ENCODE results near the gene PRPSAP2. TPM values are rescaled to one million over a fixed set of nuclear protein-coding genes. Genes with fewer than 3 reads are reported as not detected.

The PRPSAP2 gene
- polyA plus RNA-seq, 1 donor from 2014 or later = 358 TPM

GRCh38 chr17:18964018-18964351 lies 106.1 kb downstream of the PRPSAP2 start:
- no peaks in the 10 kb centered on the region for H3K9me2 ChIP-seq (ENCODE audit: insufficient read depth, low read length)
- no peak overlapping the region for H3K4me2 ChIP-seq (ENCODE audit: low read length)
- no peak for TF ChIP-seq CTCF (IDR thresholded peaks at IDR 0.05; ENCODE audit: poor library complexity, severe bottlenecking)
- TF ChIP-seq EP300 (conservative IDR thresholded peaks at IDR 0.05; ENCODE audit: poor library complexity, severe bottlenecking) = no peak
- TF ChIP-seq MXI1 (conservative IDR thresholded peaks at IDR 0.05; ENCODE audit: poor library complexity, severe bottlenecking) = no peak
- TF ChIP-seq EZH2 (IDR thresholded peaks at IDR 0.05; ENCODE audit: borderline replicate concordance, insufficient read depth, low read length, poor library complexity, severe bottlenecking) = no peak
- H3K27me3 ChIP-seq (ENCODE audit: insufficient read depth, low read depth, low read length) = no peaks in the 10 kb centered on the region
- H4K20me1 ChIP-seq (ENCODE audit: insufficient read depth) = no peaks in the 10 kb centered on the region
- no peak overlapping the region for H3K27ac ChIP-seq (ENCODE audit: low read length)
- H3K79me2 ChIP-seq (replicated peaks; ENCODE audit: insufficient read depth, low read length) = no peaks in the 10 kb centered on the region
- H3K9ac ChIP-seq (ENCODE audit: low read length) = no peak overlapping the region
- no peaks in the 10 kb centered on the region for H3K9me3 ChIP-seq (ENCODE audit: low read length)
- no peaks in the 10 kb centered on the region for H3K36me3 ChIP-seq (ENCODE audit: insufficient read depth, low read length)
- H2AFZ ChIP-seq (ENCODE audit: low read depth, low read length) = no peak overlapping the region
- no peak overlapping the region for H3K4me3 ChIP-seq (ENCODE audit: low read length)
- no peaks in the 10 kb centered on the region for H3F3A ChIP-seq (ENCODE audit: insufficient read depth, low read length, poor library complexity, severe bottlenecking)

GRCh38 chr17:18964550-18964949 lies 106.6 kb downstream of the PRPSAP2 start:
- no peak overlapping the region for H3K4me2 ChIP-seq (ENCODE audit: low read length)
- H3K9me2 ChIP-seq (ENCODE audit: insufficient read depth, low read length) = no peaks in the 10 kb centered on the region
- H3K36me3 ChIP-seq (ENCODE audit: insufficient read depth, low read length) = no peaks in the 10 kb centered on the region
- no peaks in the 10 kb centered on the region for H3K9me3 ChIP-seq (ENCODE audit: low read length)
- H3K4me3 ChIP-seq (ENCODE audit: low read length) = no peak overlapping the region
- no peaks in the 10 kb centered on the region for H3F3A ChIP-seq (ENCODE audit: insufficient read depth, low read length, poor library complexity, severe bottlenecking)
- no peaks in the 10 kb centered on the region for H3K27me3 ChIP-seq (ENCODE audit: insufficient read depth, low read depth, low read length)
- no peak overlapping the region for H2AFZ ChIP-seq (ENCODE audit: low read depth, low read length)
- no peaks in the 10 kb centered on the region for H4K20me1 ChIP-seq (ENCODE audit: insufficient read depth)
- H3K27ac ChIP-seq (ENCODE audit: low read length) = no peak overlapping the region
- no peaks in the 10 kb centered on the region for H3K79me2 ChIP-seq (replicated peaks; ENCODE audit: insufficient read depth, low read length)
- no peak overlapping the region for H3K9ac ChIP-seq (ENCODE audit: low read length)
- TF ChIP-seq RAD21 (conservative IDR thresholded peaks at IDR 0.05) (no peak), TAF1 (IDR thresholded peaks at IDR 0.05; ENCODE audit: low read depth) (no peak), EP300 (conservative IDR thresholded peaks at IDR 0.05; ENCODE audit: poor library complexity, severe bottlenecking) (no peak), EZH2 (IDR thresholded peaks at IDR 0.05; ENCODE audit: borderline replicate concordance, insufficient read depth, low read length, poor library complexity, severe bottlenecking) (no peak), SMC3 (conservative IDR thresholded peaks at IDR 0.05; ENCODE audit: poor library complexity) (no peak), MXI1 (conservative IDR thresholded peaks at IDR 0.05; ENCODE audit: poor library complexity, severe bottlenecking) (no peak), CTCF (IDR thresholded peaks at IDR 0.05; ENCODE audit: poor library complexity, severe bottlenecking) (no peak), POLR2AphosphoS5 (IDR thresholded peaks at IDR 0.05) (no peak), REST (IDR thresholded peaks at IDR 0.05; ENCODE audit: borderline replicate concordance) (no peak)

All from neural cell (in vitro differentiated cells).